GM12874 (cell line): ENCODE measurements around the gene NDC80.

Experiments used
- CTCF ChIP-seq: IDR thresholded peaks from 2 replicates; pipeline ENCODE4 v1.5.1; 2011; ENCODE audit warnings: low read depth, mild to moderate bottlenecking, control low read depth, low read length, moderate library complexity; ENCODE audit not compliant: insufficient read depth

The NDC80 gene

GRCh38 chr18:2571200-2572170 lies at the start of gene NDC80, which contains the start of gene METTL4:
Gene NDC80 (plus strand): TSS chr18:2571557. CDS start chr18:2572986, 1,429 bp downstream.
Gene METTL4 (minus strand): TSS chr18:2571505. CDS start chr18:2567216, 4,289 bp downstream.
- TF ChIP-seq CTCF, result no peak

- no peak for TF ChIP-seq CTCF
Observed at GRCh38 chr18:2522112-2522511, 49.2 kb upstream of the NDC80 start.

GRCh38 chr18:2526329-2526728 lies 45.0 kb upstream of the NDC80 start:
- no peak for TF ChIP-seq CTCF

- no peak for TF ChIP-seq CTCF
Observed at GRCh38 chr18:2529154-2529553, 42.2 kb upstream of the NDC80 start.

- TF ChIP-seq CTCF, result no peak
Observed at GRCh38 chr18:2531751-2532150, 39.6 kb upstream of the NDC80 start.

GRCh38 chr18:2532797-2533196 lies 38.6 kb upstream of the NDC80 start:
- no peak for TF ChIP-seq CTCF

- no peak for TF ChIP-seq CTCF
Observed at GRCh38 chr18:2534906-2535305, 36.5 kb upstream of the NDC80 start.
